PC-9 (cell line): ENCODE measurements around the gene MBTPS1.

Source experiments
- CTCF ChIP-seq: fragments of 200-600 bp; sonication (generic); conservative IDR thresholded peaks from 2 replicates; pipeline ENCODE4 v1.6.1; 2017; ENCODE audit warnings: mixed run types, antibody characterized with exemption, mild to moderate bottlenecking, moderate library complexity
- EZH2 ChIP-seq: fragments of 200-600 bp; sonication (generic); IDR thresholded peaks from 2 replicates; pipeline ENCODE4 v1.8.0; 2017; ENCODE audit warnings: antibody characterized with exemption, low read depth

GRCh38 chr16:84115919-84116719 lies 623 bp downstream of the MBTPS1 start:
- TF ChIP-seq CTCF = no peak; the same call in 1 of the 2 replicates
- no peak for TF ChIP-seq EZH2
